KG1 (cell line): ENCODE measurements around the gene IL23A.
"Not testable (repeated sequence)": the region's sequence is repeated elsewhere in the genome, so short reads cannot be mapped to it uniquely, and the experiment has no call there.

ENCODE experiments used
- DNase-seq: peaks from one replicate; lab custom pipeline; 2025; lab: John Stamatoyannopoulos, UW

Gene IL23A, protein sequence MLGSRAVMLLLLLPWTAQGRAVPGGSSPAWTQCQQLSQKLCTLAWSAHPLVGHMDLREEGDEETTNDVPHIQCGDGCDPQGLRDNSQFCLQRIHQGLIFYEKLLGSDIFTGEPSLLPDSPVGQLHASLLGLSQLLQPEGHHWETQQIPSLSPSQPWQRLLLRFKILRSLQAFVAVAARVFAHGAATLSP

DNA sequence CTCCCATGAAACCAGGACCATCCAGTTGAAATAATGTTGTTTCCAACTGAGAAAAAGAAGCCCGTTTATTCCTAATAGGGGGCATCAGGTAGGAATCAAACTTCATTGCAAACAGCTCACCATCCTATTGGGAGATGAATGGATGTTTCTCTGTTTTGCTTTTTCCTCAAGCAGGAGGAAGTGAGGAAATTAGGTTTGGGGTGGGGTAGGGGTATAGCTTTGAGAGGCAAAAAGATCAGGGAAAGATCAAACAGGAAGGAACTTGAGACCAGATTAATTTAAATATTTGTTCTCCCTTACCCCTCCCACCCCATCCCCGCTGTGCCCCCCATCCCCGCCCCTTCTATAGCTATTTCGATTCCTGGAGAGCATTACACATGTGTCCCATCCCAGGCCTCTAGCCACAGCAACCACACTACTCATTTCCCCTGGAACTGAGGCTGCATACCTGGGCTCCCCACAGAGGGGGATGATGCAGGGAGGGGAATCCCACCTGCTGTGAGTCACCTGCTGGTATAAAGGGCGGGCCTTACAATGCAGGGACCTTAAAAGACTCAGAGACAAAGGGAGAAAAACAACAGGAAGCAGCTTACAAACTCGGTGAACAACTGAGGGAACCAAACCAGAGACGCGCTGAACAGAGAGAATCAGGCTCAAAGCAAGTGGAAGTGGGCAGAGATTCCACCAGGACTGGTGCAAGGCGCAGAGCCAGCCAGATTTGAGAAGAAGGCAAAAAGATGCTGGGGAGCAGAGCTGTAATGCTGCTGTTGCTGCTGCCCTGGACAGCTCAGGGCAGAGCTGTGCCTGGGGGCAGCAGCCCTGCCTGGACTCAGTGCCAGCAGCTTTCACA lies at the start of gene IL23A:
Gene IL23A (plus strand): TSS at position 577 of the 850 bp plus-strand sequence. CDS start 161 bp downstream, at position 738.
- DNase-seq, result no peak

DNA sequence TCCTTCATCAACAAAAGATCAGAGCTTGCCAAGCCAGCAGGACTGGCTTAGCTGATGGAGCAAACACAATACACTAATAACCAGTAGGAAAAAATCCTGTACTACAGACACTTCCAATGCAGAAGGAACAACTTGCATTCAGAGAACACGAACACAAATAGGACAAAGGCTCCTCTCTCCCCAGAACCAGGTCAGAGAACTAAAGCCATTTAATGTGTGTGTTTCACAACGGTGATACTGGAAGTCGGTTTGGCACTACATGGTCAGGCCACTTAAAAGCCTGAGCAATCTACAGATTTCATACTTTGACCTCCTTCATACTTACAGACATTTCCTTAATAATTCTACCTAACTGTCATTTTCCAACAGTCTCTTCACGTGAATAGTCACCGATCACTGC lies 44.9 kb upstream of the IL23A start:
- DNase-seq, result no peak

DNA sequence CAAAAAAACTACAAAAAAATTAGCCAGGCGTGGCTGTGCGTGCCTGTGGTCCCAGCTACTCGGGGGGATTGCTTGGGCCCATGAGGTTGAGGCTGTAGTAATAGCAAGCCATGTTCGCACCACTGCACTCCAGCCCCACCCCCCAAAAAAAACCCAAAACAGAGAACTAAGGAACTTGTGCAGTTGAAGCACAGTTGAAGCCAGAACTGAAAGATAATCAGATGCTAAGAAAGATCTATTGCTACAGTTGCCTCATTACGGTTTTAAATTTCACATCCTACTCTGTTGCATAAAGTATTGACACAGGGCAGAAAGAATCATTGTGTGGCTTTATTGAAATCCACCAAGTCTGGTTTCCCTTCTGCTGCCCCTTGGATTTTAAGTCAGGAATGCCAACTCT lies 42.4 kb upstream of the IL23A start:
- no peak for DNase-seq

DNA sequence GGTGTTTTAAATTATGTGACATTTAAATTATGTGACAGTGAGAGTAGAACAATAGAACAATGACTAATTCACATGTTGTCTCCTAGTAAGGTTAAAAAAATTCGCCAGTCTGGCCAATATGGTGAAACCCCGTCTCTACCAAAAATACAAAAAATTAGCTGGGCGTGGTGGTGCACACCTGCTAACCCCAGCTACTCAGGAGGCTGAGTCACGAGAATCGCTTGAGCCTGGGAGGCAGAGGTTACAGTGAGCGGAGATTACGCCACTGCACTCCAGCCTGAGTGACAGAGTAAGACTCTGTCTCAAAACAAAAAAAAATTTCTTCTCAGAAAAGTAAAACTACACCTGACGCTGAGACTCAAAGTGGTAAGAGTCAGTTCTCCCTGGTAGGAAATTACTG lies 41.3 kb upstream of the IL23A start:
- no peak for DNase-seq

DNA sequence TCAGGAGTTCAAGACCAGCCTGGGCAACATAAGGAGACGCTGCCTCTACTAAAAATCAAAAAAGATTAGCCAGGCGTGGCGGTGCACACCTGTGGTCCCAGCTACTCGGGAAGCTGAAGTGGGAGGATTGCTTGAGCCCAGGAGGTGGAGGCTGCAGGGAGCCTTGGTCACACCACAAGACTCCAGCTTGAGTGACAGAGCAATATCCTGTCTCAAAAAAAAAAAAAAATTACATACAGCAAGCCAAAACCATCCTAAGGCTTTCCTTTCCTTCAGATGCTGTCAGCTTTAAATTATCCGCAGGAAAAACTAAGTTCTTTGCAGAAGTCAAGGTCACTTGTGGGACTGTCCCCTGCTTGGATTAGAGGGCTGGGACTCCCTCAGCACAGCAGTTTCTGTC lies 39.9 kb upstream of the IL23A start:
- DNase-seq, result no peak

DNA sequence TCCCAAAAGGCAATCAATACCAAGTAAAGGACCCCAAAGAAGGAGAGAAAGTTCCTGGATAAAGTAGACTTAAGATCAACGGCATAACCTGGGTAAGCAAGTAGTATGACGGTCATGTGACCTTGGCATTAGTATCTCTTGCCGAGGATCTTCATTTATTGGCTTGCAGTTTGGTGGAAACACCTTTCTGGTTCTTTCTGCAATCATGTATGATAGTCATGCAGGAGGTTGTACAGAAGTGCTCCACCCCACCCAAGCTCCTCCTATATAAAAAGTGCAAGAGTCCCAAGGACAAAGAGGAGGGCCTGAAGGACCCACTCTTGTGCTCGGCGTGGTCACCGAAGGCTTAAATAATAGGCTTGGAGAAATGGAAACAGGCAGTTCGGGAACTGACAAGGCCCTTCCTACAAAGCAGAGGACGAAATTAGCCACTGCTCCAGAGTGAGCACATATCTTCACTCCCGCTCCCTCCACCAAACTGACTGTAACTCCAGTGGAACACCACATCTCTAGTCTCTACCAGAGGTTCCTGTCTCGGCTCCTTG lies 39.3 kb upstream of the IL23A start:
- no peak for DNase-seq

DNA sequence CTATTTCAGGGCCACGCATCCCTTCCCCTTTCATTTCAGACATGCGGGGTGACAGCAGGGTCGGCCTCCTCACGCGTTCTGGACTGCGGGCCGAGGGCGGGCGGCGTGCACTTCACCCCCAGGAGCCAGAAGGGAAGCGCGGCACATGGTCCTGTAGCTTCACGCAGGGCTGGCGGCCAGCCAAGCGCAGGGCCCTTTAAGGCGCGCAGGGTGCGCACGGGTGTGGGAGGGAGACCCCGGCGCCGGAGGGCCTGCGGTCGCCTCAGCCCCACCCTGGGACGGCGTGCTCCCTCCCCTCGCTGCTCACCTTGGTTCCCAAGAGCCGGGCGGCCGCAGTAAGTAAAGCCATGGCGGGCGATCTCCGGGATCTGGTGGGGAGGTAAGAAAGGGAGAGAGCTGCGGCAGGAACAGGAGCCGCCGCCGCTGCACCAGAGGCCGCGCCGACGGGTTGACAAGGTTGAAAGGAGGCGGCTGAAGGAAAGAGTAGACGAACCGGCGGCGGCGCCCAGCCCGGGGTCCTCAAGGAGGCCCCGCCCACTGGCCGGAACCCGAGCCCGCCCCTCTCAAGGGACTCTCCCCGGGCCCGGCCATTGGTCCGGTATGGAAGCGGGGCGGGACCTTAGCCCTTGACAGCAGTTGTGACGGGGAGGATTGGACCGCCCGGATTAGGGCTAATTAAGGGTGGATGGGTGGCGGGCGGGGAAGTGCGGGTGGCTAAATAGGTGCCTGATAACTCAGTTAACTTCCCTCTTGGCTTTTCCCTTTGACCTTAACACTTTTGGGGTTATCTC lies 38.6 kb upstream of the IL23A start, which contains the start of gene CS:
Gene CS (minus strand): TSS at position 478 of the 791 bp plus-strand sequence. CDS start 129 bp downstream, at position 349.
- peak; percentile 78 for DNase-seq

DNA sequence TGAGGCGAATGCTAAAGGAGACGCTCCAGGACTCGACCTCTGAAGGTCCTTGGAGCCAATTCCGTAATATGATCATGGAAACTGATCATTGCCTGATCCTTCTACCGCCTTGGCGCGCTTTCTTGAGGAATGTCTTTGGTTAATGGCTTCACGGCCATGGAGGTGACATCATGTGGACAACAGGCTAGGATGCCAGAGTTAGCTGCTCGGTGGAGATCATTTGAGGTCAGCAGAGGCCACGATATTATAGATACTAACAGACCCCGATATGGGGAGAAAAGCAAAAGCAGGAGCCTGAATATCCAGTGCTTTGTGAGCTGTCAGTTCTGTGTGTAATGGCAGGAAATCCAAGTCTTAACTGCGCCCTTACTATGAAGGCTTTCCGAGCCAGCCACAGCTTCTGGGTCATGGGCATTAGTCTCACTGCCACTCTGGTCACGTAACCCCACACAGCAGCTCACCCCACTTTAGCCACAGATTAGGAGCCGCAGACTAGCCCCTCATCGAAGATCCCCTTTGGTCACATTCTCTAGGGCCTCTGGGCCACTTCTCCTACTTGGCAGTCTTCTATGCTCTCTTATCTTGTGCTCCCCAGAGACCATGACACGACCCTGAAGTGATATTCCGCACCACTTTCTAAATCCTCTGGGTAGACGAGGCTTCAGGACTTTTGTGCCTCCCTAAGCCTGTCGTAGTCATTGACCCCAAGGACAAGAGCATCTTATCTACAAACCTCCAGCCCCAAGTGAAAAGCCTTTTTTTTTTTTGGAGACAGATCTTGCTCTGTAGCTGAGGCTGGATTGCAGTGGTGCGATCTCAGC lies 37.8 kb upstream of the IL23A start:
- DNase-seq, result no peak

DNA sequence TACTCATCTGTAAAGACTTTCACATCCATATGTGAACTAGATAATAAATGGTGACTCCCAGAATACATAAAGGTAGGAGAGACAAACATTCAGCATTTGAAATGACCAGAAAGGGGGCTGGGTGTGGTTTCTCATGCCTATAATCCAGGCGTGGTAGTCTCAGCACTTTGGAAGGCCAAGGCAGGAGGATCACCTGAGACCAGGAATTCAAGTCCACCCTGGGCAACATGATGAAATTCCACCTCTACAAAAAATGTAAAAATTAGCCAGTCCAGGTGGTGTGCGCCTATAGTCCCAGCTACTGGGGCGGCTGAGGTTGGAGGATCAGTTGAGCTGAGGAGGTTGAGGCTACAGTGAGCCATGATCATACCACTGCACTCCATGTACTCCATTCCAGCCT lies 34.4 kb upstream of the IL23A start:
- no peak for DNase-seq

DNA sequence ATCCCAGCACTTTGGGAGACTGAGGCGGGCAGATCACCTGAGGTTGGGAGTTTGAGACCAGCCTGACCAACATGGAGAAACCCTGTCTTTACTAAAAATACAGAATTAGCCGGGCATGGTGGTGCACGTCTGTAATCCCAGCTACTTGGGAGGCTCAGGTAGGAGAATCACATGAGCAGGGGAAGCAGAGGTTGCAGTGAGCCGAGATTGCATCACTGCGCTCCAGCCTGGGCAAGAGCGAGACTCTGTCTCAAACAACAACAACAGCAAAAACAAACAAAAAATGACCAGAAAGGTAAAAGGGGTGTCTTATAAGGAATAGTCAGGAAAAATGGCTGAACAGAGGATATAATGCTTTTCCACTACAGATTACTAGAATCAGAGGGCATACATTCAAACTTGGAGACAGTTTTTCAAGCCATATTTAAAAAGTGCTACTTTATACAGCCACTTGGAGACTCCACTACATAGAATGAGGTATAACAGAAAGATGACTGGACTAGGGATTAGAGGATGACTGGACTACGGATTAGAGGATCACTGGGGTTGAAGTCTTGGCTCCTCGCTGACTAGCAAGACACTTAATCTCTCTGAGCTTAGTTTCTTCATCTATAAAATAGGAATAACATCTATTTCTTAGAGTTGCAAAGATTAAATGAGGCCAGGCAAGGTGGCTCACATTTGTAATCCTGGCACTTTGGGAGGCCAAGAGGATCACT lies 33.7 kb upstream of the IL23A start:
- no peak for DNase-seq

DNA sequence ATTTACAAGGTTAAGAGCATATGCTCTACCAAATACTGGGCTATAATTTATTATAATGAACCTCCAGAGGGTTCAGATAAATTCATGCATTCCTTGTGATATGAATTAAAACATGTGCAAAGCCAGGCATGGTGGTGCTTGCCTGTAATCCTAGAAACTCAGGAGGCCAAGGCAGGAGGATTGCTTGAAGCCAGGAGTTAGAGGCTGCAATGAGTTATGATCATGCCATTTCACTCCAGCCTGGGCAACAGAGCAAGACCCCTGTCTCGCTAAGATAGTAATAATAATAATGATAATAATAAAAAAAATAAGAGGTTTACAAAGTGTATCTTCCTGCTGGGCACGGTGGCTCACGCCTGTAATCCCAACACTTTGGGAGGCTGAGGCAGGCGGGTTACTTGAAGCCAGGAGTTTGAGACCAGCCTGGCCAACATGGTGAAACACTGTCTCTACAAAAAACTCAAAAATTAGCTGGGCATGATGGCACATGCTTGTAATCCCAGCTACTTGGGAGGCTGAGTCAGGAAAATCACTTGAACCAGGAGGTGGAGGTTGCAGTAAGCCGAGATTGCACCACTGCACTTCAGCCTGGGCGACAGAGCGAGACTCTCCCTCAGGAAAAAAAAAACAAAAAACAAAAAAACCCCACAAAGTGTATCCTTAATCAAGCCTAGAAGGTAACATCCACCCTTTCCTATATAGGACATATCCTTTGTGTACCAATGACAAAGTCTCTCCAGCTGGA lies 31.3 kb upstream of the IL23A start:
- no peak for DNase-seq

DNA sequence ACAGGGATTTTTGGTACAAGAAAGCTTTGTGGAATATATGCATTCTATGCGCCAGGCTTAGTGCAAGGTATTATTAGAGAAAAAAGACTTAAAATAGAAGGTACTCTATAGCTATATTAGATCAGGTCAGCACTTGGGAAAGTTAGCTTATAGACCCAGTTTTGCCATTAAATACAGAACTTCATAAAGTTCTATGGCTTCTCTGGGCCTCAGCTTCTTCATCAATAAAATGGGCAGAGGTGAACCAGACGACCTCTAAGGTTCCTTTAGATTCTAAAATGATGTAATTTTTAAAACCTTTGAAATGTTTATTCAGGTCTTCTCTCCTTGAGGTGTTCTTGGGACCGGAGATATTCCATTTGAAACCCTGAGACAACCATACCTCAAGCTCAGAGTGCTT lies 30.0 kb upstream of the IL23A start:
- DNase-seq, result no peak

DNA sequence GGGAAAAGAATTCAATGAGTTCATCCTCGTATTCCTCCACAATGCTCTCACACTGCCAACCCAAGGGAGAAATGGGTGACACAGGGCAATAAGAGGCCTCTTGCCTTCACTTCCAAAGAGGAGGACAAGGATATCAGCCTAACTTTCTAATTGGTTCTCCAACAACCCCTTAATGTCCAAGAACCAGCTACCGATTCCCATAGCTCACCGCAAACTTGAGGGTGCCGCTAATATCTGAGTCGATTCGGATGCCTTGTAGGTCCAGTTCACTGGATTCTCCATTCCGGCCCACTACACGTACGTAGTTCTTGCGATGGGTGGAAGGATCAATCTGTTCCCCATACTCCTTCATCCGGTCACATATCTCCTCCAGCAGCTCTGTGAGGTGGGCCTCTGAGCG lies 27.7 kb upstream of the IL23A start:
- DNase-seq, result no peak

DNA sequence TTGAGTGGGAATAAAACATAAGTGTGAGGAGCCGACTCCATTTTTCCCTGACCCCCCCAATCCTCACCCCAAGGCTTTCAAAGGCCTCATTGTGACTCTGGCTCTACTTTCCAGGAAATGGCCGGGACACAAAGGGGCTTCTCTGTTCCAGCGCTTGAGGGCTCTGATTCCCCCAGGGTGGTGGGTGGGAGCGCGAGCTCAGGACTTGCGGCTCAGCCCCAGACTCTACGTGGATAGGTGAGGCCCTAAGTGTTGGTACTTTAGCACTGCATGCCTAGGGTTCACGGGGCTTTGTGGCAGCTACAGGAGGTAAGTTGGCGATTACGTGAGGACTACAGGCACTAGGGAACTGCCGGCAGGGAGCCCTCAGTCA lies 23.4 kb upstream of the IL23A start:
- DNase-seq, result no peak

DNA sequence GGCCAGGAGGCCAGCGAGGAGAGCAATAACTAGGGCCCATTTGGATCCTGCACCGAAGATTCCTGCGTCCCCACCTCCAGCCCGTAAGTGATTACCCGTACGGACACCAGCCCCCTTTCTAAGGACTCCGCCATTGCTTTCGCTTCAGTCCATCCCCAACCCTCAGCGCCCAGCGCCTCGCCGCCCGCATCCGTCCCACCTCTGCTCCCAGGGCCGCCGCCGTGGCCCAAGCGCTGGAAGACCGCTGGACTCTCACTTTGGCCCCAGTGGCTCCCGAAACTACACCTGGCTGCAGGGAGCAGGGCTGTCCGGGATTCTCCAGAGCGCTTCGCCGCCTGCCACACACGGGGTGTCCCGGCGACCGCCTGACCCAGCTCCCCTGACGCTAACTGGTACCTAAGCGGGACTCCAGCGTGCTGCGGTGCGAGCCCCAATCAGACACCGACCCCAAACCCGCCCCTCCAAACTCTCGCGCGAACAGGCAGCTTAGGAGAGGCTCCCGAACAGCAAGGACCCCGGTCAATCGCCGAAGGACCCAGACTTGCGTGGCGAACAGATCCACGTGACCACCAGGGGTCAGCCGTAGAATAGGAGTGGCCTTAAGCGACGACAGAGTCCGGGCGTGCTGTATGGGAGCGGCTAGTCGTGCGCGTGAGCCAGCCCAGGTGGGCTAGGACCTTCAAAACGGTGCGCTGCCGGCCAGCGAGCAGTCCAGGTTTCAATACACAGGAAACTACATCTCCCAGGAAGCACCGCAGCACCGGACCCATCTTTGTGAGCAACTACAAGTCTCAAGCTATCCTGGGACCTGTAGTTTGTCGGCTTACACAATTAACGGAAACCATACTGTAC lies 22.8 kb upstream of the IL23A start, which contains the start of gene CNPY2:
Gene CNPY2 (minus strand): TSS at position 367 of the 852 bp plus-strand sequence. CDS start 771 bp downstream, outside the sequence.
- peak; percentile 43 for DNase-seq

DNA sequence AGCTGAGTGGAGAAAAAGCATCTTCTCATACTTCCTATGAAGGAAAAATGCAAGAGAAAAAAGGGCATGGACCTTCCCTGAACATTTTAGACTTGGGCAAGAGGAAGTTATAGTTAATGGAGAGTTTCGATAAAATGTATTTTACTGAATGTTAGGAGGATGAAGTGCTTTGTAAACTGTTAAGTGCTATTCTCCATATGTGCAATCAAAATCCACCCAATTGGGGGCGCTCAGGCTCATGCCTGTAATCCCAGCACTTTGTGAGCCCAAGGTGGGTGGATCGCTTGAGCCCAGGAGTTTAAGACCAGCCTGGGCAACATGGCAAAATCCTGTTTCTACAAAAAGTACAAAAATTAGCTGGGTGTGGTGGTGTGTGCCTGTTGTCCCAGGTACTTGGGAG lies 21.0 kb upstream of the IL23A start:
- no peak for DNase-seq

DNA sequence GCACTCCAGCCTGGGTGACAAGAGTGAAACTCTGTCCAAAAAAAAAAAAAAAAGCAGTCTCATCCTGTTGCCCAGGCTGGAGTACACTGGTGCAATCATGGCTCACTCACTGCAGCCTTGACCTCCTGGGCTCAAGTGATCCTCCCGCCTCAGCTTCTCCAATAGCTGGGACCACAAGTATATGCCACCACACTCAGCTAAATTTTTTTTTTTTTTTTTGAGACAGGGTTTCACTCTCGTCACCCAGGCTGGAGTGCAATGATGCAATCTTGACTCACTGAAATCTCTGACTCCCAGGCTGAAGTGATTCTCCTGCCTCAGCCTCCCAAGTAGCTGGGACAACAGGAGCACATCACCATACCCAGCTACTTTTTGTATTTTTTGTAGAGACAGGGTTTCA lies 17.7 kb upstream of the IL23A start:
- no peak for DNase-seq

DNA sequence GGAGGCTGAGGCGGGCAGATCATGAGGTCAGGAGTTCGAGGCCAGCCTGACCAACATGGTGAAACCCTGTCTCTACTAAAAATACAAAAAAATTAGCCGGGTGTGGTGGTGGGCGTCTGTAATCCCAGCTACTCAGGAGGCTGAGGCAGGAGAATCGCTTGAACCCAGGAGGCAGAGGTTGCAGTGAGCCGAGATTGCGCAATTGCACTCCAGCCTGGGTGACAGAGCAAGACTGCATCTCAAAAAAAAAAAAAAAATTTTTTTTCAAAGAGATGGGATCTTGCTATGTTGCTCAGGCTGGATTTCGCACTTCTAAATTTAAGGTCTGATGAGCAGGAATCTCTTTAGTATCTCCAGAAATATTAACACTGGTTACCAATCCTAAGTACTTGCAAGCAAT lies 17.1 kb upstream of the IL23A start:
- not testable (repeated sequence) for DNase-seq

DNA sequence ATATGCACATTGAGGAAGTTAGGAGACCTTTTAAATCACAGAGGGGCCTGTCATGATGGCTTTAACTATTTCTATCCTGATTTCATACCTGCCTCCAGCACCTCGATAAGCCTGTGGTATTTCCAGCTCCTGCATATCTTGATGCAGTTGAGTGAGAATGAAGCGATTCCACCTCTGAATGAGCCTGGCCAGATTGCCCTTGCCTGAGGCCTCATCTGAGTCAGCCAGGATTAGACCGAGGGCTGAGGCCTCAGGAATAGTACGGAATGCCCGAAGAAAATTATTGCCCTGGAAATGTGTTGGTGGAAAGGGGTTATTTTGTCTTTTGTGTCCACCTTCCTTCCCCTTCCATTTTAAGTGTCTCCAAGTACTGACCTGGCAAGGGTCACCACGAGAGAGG lies 14.5 kb upstream of the IL23A start:
- no peak for DNase-seq
